K562 (cell line): ENCODE measurements around the gene AGO4. TPM values are rescaled to one million over a fixed set of nuclear protein-coding genes. Genes with fewer than 3 reads are reported as not detected.

Source experiments
- BRD4 ChIP-seq: fragments of 200-600 bp; sonication (generic); IDR thresholded peaks from 2 replicates; pipeline ENCODE4 v1.6.1; 2017; ENCODE audit warnings: inconsistent platforms
- ETS1 ChIP-seq: conservative IDR thresholded peaks from 2 replicates; pipeline ENCODE4 v1.6.1; 2011; ENCODE audit warnings: low read depth, mild to moderate bottlenecking, low read length; ENCODE audit not compliant: control insufficient read depth
- GABPA ChIP-seq: fragments of 200-800 bp; sonication (Bioruptor generic); conservative IDR thresholded peaks from 2 replicates; pipeline ENCODE4 v1.6.1; 2016; ENCODE audit warnings: low read depth, missing genetic modification characterization, missing compliant biosample characterization
- PHB2 ChIP-seq: fragments of 450-650 bp; IDR thresholded peaks from 2 replicates; pipeline ENCODE4 v1.6.1; 2017; ENCODE audit warnings: low read depth
- PRPF4 ChIP-seq: fragments of 200-400 bp; formaldehyde crosslinking; IDR thresholded peaks from one replicate; pipeline ENCODE4 v1.6.1; 2017; ENCODE audit warnings: low read length, low read depth, mild to moderate bottlenecking; ENCODE audit not compliant: insufficient read depth, poor library complexity, severe bottlenecking
- RFX5 ChIP-seq: IDR thresholded peaks from 2 replicates; pipeline ENCODE4 v1.6.1; 2011; ENCODE audit warnings: low read depth, mild to moderate bottlenecking, improper control_type of control experiment, low read length
- SP2 ChIP-seq: IDR thresholded peaks from 2 replicates; pipeline ENCODE4 v1.6.1; 2011; ENCODE audit warnings: mild to moderate bottlenecking, low read depth, low read length, moderate library complexity; ENCODE audit not compliant: poor library complexity, severe bottlenecking; ENCODE audit errors: extremely low read depth
- TAF15 ChIP-seq: fragments of 200-400 bp; formaldehyde crosslinking; IDR thresholded peaks from 2 replicates; pipeline ENCODE4 v1.6.1; 2017; ENCODE audit warnings: mild to moderate bottlenecking, low read depth, low read length, moderate library complexity
- YY1 ChIP-seq, 3 experiments: IDR thresholded peaks; 2 replicates each; pipeline ENCODE4 v1.6.1; 2011; ENCODE audit warnings: low read length in 2 of 3, mild to moderate bottlenecking in 2 of 3, moderate library complexity in 2 of 3, borderline replicate concordance in 1 of 3, control low read depth in 1 of 3, low read depth in 1 of 3; ENCODE audit not compliant: insufficient read depth in 3 of 3, insufficient replicate concordance in 2 of 3, control insufficient read depth in 1 of 3, insufficient read length in 1 of 3; ENCODE audit errors: extremely low read depth in 1 of 3
- ZFX ChIP-seq: sonication (generic); formaldehyde crosslinking; IDR thresholded peaks from 2 replicates; pipeline ENCODE4 v1.8.0; 2022; ENCODE audit warnings: mild to moderate bottlenecking, missing genetic modification reagents, moderate library complexity
- polyA plus RNA-seq, 8 experiments: library from polyadenylated mRNA; depleted of rRNA in 4 of 8; stranded (reverse) in 5 of 8; unstranded in 3 of 8; fragments of >200 nt; fragmentation: Nextera tagmentation in 2 of 8; fragmentation: Illumina TruSeq in 1 of 8; extraction: Ambion mirVana in 2 of 8; extraction: Trizol in 1 of 8; gene quantifications; 2 replicates each; pipeline versions ENCODE4 v1.2.1 to v1.2.3, GENCODE V29; 2011 to 2014; ENCODE audit warnings: inconsistent platforms in 1 of 8, missing spikeins in 1 of 8
- total RNA-seq, 7 experiments: library from RNA; depleted of rRNA in 6 of 7; stranded (reverse); fragments of >200 nt in 6 of 7; fragmentation: Illumina TruSeq in 2 of 7; extraction: Trizol in 2 of 7; gene quantifications; 2 replicates each; pipeline versions ENCODE4 v1.2.1 to v1.2.3, GENCODE V29; 2011 to 2021; ENCODE audit warnings: low replicate concordance in 1 of 7
- TF ChIP-seq, protein P1 (sequence below), 2 experiments: fragments of 250-450 bp in 1 of 2; fragments of 450-650 bp in 1 of 2; sonication (Bioruptor Pico) in 1 of 2; IDR thresholded peaks; 2 replicates each; pipeline versions ENCODE4 v1.6.1 to v1.8.0; 2016 to 2021; ENCODE audit warnings: mild to moderate bottlenecking in 2 of 2, moderate library complexity in 2 of 2, missing compliant biosample characterization in 1 of 2, missing genetic modification characterization in 1 of 2
- TF ChIP-seq, protein P2 (sequence below): IDR thresholded peaks from 2 replicates; pipeline ENCODE4 v1.6.1; 2014; ENCODE audit warnings: antibody characterized with exemption
- TF ChIP-seq, protein P3 (sequence below): sonication (generic); formaldehyde crosslinking; IDR thresholded peaks from 2 replicates; pipeline ENCODE4 v1.8.1; 2022; ENCODE audit warnings: missing genetic modification reagents
- TF ChIP-seq, protein P4 (sequence below): fragments of 250-450 bp; sonication (Bioruptor Pico); IDR thresholded peaks from 2 replicates; pipeline ENCODE4 v1.6.1; 2021; ENCODE audit warnings: mild to moderate bottlenecking
- TF ChIP-seq, protein P5 (sequence below), 2 experiments: fragments of 450-650 bp in 1 of 2; IDR thresholded peaks; 2 replicates each; pipeline ENCODE4 v1.6.1; 2011 to 2017; ENCODE audit warnings: low read depth in 2 of 2, antibody characterized with exemption in 1 of 2, borderline replicate concordance in 1 of 2, low read length in 1 of 2, mild to moderate bottlenecking in 1 of 2, mixed read lengths in 1 of 2; ENCODE audit not compliant: control insufficient read depth in 1 of 2

The AGO4 gene
- total and polyA plus RNA-seq, 9 of the 15 experiments (the other 6 are each of a cell fraction or from before 2014, with no cell fraction given), result 1.3 to 10.5 (median 6.5) TPM

GRCh38 chr1:35808450-35809113 lies 766 bp downstream of the AGO4 start (continued):
- TF ChIP-seq ETS1, result no peak
- TF ChIP-seq, protein P1, sequence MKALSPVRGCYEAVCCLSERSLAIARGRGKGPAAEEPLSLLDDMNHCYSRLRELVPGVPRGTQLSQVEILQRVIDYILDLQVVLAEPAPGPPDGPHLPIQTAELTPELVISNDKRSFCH (CRISPR knock-in tag; IDR thresholded peaks at IDR 0.05), result no peak
- TF ChIP-seq, protein P1 (tag; IDR thresholded peaks at IDR 0.05), result no peak
- TF ChIP-seq SP2, result no peak
- TF ChIP-seq, protein P2, sequence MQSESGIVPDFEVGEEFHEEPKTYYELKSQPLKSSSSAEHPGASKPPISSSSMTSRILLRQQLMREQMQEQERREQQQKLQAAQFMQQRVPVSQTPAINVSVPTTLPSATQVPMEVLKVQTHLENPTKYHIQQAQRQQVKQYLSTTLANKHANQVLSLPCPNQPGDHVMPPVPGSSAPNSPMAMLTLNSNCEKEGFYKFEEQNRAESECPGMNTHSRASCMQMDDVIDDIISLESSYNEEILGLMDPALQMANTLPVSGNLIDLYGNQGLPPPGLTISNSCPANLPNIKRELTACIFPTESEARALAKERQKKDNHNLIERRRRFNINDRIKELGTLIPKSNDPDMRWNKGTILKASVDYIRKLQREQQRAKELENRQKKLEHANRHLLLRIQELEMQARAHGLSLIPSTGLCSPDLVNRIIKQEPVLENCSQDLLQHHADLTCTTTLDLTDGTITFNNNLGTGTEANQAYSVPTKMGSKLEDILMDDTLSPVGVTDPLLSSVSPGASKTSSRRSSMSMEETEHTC, result no peak
- TF ChIP-seq GABPA (tag), result no peak
- TF ChIP-seq, protein P3, sequence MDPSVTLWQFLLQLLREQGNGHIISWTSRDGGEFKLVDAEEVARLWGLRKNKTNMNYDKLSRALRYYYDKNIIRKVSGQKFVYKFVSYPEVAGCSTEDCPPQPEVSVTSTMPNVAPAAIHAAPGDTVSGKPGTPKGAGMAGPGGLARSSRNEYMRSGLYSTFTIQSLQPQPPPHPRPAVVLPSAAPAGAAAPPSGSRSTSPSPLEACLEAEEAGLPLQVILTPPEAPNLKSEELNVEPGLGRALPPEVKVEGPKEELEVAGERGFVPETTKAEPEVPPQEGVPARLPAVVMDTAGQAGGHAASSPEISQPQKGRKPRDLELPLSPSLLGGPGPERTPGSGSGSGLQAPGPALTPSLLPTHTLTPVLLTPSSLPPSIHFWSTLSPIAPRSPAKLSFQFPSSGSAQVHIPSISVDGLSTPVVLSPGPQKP, result no peak
- TF ChIP-seq, protein P4, sequence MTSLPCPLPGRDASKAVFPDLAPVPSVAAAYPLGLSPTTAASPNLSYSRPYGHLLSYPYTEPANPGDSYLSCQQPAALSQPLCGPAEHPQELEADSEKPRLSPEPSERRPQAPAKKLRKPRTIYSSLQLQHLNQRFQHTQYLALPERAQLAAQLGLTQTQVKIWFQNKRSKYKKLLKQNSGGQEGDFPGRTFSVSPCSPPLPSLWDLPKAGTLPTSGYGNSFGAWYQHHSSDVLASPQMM (CRISPR knock-in tag), result no peak
- TF ChIP-seq RFX5, result no peak
- TF ChIP-seq, protein P5, sequence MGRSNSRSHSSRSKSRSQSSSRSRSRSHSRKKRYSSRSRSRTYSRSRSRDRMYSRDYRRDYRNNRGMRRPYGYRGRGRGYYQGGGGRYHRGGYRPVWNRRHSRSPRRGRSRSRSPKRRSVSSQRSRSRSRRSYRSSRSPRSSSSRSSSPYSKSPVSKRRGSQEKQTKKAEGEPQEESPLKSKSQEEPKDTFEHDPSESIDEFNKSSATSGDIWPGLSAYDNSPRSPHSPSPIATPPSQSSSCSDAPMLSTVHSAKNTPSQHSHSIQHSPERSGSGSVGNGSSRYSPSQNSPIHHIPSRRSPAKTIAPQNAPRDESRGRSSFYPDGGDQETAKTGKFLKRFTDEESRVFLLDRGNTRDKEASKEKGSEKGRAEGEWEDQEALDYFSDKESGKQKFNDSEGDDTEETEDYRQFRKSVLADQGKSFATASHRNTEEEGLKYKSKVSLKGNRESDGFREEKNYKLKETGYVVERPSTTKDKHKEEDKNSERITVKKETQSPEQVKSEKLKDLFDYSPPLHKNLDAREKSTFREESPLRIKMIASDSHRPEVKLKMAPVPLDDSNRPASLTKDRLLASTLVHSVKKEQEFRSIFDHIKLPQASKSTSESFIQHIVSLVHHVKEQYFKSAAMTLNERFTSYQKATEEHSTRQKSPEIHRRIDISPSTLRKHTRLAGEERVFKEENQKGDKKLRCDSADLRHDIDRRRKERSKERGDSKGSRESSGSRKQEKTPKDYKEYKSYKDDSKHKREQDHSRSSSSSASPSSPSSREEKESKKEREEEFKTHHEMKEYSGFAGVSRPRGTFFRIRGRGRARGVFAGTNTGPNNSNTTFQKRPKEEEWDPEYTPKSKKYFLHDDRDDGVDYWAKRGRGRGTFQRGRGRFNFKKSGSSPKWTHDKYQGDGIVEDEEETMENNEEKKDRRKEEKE (IDR thresholded peaks at IDR 0.05; ENCODE audit: borderline replicate concordance in 1 of 2, control insufficient read depth in 1 of 2, low read depth in 2 of 2, low read length in 1 of 2), result no peak
- TF ChIP-seq PRPF4, result no peak
- TF ChIP-seq ZFX, result peak; percentile 96
- TF ChIP-seq PHB2, result no peak
- no peak for TF ChIP-seq YY1 (IDR thresholded peaks at IDR 0.05; ENCODE audit: borderline replicate concordance in 1 of 3, control insufficient read depth in 1 of 3, extremely low read depth in 1 of 3, insufficient read depth in 3 of 3, insufficient read length in 1 of 3, insufficient replicate concordance in 2 of 3, low read depth in 1 of 3, low read length in 2 of 3)
- no peak for TF ChIP-seq BRD4
- TF ChIP-seq TAF15, result no peak
